ENCODE data around the gene LIPC.

GRCh38 chr15:58539548-58539947 lies 107.8 kb downstream of the LIPC start:
- TF ChIP-seq GABPA (IDR thresholded peaks at IDR 0.05; ENCODE audit: low read depth), result no peak
- no peak for TF ChIP-seq MEF2A (IDR thresholded peaks at IDR 0.05; ENCODE audit: borderline replicate concordance, low read depth)
- no peak for TF ChIP-seq EZH2phosphoT487 (IDR thresholded peaks at IDR 0.05; ENCODE audit: borderline replicate concordance, low read depth)
- TF ChIP-seq, protein P1, sequence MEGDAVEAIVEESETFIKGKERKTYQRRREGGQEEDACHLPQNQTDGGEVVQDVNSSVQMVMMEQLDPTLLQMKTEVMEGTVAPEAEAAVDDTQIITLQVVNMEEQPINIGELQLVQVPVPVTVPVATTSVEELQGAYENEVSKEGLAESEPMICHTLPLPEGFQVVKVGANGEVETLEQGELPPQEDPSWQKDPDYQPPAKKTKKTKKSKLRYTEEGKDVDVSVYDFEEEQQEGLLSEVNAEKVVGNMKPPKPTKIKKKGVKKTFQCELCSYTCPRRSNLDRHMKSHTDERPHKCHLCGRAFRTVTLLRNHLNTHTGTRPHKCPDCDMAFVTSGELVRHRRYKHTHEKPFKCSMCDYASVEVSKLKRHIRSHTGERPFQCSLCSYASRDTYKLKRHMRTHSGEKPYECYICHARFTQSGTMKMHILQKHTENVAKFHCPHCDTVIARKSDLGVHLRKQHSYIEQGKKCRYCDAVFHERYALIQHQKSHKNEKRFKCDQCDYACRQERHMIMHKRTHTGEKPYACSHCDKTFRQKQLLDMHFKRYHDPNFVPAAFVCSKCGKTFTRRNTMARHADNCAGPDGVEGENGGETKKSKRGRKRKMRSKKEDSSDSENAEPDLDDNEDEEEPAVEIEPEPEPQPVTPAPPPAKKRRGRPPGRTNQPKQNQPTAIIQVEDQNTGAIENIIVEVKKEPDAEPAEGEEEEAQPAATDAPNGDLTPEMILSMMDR (IDR thresholded peaks at IDR 0.05), result no peak
- no peak for TF ChIP-seq SIN3A (IDR thresholded peaks at IDR 0.05; ENCODE audit: borderline replicate concordance, low read depth, low read length)
- TF ChIP-seq, protein P2, sequence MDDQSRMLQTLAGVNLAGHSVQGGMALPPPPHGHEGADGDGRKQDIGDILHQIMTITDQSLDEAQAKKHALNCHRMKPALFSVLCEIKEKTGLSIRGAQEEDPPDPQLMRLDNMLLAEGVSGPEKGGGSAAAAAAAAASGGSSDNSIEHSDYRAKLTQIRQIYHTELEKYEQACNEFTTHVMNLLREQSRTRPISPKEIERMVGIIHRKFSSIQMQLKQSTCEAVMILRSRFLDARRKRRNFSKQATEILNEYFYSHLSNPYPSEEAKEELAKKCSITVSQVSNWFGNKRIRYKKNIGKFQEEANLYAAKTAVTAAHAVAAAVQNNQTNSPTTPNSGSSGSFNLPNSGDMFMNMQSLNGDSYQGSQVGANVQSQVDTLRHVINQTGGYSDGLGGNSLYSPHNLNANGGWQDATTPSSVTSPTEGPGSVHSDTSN (IDR thresholded peaks at IDR 0.05), result no peak
- no peak for TF ChIP-seq RFX5 (IDR thresholded peaks at IDR 0.05; ENCODE audit: low read length)
- no peak for TF ChIP-seq TAF1 (IDR thresholded peaks at IDR 0.05; ENCODE audit: borderline replicate concordance, low read depth, low read length)
- no peak for TF ChIP-seq RAD21 (IDR thresholded peaks at IDR 0.05; ENCODE audit: low read length)
- TF ChIP-seq YY1 (IDR thresholded peaks at IDR 0.05; ENCODE audit: low read depth), result no peak
- TF ChIP-seq, protein P3, sequence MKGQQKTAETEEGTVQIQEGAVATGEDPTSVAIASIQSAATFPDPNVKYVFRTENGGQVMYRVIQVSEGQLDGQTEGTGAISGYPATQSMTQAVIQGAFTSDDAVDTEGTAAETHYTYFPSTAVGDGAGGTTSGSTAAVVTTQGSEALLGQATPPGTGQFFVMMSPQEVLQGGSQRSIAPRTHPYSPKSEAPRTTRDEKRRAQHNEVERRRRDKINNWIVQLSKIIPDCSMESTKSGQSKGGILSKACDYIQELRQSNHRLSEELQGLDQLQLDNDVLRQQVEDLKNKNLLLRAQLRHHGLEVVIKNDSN (IDR thresholded peaks at IDR 0.05; ENCODE audit: borderline replicate concordance, low read depth), result no peak
